Lower leg skin (tissue), 3 donors: Measurements from ENCODE around the gene RIF1.

Experiments
- POLR2A ChIP-seq, 2 donors: fragments of 450-650 bp; IDR thresholded peaks; one replicate each; pipeline ENCODE4 v1.6.1; 2016 to 2017; ENCODE audit warnings: antibody characterized with exemption in 2 of 2, mild to moderate bottlenecking in 1 of 2, moderate library complexity in 1 of 2
- TF ChIP-seq, protein P1 (sequence below), 3 donors: fragments of 450-650 bp; IDR thresholded peaks; one replicate each; pipeline ENCODE4 v1.5.1; 2016; ENCODE audit warnings: antibody characterized with exemption in 3 of 3, mild to moderate bottlenecking in 3 of 3, moderate library complexity in 2 of 3

- TF ChIP-seq POLR2A (IDR thresholded peaks at IDR 0.05) = no peak
- TF ChIP-seq, protein P1, sequence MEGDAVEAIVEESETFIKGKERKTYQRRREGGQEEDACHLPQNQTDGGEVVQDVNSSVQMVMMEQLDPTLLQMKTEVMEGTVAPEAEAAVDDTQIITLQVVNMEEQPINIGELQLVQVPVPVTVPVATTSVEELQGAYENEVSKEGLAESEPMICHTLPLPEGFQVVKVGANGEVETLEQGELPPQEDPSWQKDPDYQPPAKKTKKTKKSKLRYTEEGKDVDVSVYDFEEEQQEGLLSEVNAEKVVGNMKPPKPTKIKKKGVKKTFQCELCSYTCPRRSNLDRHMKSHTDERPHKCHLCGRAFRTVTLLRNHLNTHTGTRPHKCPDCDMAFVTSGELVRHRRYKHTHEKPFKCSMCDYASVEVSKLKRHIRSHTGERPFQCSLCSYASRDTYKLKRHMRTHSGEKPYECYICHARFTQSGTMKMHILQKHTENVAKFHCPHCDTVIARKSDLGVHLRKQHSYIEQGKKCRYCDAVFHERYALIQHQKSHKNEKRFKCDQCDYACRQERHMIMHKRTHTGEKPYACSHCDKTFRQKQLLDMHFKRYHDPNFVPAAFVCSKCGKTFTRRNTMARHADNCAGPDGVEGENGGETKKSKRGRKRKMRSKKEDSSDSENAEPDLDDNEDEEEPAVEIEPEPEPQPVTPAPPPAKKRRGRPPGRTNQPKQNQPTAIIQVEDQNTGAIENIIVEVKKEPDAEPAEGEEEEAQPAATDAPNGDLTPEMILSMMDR (IDR thresholded peaks at IDR 0.05) = no peak
Observed at GRCh38 chr2:151423760-151424159, 14.1 kb downstream of the RIF1 start.
